HG02623 (cell line): Measurements from ENCODE around the gene FCHSD2.

Experiments
- ATAC-seq: cut with Tn5 transposase; IDR thresholded peaks from one replicate; pipeline ENCODE4 v1.9.1; 2021; ENCODE audit warnings: moderate library complexity; ENCODE audit not compliant: unreplicated experiment

FCHSD2 gene

DNA sequence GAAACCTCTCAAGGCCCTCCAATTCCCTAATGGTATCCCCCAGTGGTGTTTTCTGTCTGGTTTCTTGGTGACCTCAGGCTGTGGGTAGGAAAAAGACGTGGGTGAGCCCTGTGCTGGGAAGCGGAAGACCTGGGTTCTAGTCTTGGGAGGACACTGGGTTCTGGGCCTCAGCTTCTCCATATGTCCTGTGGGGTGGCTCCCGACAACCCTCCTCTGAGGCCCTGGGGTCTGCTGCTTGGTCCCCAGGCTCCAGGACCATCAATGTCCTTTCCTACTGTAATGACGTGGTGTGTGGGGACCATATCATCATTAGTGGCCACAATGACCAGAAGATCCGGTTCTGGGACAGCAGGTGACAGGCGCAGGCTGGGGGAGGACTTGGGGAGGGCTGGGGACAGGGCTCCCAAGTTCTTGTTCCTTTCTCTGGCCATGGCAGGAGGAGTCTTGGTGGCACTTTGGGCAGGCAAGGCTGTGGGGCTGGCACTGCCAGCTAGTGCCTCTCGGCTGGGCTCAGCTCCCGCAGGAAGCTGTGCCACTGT lies 315.1 kb downstream of the FCHSD2 start:
- no peak for ATAC-seq

DNA sequence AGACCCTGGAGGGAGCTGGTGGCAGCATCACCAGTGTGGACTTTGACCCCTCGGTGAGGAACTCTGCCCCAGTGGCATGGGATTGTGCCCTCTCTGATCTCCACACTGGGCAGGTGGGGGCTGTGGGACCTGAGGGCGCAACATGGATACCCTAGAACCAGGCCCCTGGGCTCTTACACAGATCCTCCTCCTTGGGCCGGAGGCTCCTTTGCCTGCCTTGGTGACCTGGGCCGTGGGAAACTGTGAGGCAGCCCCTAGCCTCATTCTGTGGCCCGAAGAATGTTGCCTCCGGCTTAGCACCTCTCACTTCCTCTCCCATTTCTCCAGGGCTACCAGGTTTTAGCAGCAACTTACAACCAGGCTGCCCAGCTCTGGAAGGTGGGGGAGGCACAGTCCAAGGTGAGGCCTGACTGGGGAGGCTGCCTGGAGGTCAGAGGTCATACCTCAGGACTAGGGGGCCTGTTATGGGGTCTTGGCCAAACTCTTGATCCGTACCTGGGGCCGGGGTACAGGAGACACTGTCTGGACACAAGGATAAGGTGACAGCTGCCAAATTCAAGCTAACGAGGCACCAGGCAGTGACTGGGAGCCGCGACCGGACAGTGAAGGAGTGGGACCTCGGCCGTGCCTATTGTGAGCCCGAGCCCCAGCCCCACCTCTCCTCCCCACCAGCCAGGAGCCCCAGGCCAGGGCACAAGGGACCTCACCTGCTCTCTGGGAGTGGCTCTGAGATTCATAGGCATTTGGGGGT lies 315.8 kb downstream of the FCHSD2 start:
- ATAC-seq, result no peak

DNA sequence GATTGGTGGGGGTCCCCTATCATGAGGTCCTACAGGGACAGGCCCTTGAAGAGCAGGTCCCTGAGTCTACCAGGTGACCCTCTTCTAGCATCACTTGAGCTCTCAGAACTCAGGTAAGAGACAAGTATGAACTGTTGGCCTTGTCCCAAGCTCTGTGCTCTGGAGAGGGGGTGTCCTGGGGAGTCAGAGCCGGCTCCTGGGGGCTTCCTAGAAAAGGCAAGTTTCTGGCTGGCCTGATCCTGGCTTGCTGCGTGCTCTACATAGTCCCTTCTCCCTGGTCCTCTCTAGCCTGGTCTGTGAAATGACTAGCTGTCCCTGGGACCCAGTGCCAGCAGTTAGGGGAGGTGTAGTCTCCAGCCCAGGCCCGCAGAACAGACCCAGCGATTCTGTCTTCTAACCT lies 316.5 kb downstream of the FCHSD2 start:
- no peak for ATAC-seq

DNA sequence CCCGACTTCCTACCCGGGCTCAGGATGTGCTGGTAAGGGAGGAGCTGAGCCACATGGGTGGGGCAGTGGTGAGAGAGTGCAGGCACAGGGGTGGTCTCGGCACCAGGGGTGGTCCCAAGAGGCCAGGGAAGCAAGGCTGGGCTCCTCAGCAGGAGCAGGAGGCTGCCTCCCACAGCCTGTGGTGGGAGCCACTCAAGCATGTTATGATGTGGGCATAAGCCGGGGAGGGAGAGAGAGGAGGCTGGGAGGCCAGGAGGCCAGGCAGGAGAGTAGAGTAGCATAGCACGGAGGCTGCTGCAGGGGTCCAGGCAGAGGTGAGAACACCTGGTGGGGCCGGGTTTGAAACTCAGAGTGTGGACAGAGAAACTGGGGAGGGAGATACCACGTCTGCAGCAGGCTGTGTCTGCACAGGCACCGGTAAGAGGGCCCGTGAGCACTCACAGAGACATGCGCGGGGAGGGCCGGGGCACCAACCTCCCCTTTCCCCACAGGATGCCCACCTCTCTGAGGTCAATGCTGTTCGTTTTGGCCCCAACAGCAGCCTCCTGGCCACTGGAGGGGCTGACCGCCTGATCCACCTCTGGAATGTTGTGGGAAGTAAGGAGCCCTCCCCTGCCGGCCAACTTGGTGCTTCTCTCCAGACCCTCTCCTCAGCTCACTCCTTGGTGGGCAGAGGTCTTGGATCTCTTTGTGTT lies 317.2 kb downstream of the FCHSD2 start:
- ATAC-seq, result no peak

DNA sequence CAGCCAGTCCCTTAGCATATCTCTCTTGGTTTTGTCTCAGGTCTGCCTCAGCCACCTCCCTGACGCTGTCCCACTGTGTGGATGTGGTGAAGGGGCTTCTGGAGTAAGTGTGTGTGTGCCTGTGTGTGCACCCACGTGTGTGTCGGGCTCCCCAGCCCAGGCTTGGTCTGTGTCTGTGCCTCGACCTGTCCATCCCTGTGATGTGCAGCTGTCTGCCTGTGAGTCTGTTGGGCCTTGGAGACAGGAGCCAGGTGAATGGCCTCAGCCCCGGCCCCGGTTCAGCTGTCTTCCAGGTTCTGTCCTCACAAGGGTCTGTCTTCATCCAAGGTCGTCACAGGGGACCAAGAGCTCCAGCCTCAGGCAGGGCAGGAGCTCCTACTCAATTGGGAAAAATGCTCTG lies 318.1 kb downstream of the FCHSD2 start:
- no peak for ATAC-seq

DNA sequence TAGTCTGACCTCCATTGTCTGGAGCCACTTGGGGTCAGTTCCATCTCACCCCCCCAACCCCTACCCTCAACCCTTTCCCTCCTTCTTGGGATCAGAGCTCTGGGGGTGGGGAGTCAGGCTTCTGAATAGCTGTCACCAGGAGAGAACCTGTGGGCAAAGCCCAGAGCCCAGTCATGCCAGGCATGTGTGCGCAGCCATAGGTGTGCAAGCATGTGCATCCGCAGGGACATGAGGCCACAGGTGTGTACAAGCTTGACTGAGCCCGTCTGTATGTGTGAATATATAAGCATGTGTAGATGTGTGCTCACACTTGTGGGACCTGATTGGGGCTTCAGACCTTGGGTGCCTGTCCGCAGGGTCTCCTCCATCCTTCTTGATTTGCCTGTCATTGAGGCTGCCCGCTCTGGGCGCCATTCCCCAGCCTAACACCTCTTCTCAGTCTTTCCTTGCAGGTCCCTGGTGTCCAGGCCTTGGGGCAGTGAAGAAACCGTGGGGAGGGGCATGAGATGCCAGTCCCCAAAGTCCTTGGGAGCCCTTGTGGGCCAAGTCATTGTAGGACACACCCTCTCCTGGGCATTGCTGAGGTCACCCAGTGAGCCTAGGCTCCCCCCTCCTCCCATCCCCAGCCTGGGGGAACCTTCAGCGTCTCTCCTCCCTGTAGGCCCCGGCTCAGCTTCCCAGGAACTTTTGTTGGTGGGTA lies 318.9 kb downstream of the FCHSD2 start:
- ATAC-seq, result no peak

DNA sequence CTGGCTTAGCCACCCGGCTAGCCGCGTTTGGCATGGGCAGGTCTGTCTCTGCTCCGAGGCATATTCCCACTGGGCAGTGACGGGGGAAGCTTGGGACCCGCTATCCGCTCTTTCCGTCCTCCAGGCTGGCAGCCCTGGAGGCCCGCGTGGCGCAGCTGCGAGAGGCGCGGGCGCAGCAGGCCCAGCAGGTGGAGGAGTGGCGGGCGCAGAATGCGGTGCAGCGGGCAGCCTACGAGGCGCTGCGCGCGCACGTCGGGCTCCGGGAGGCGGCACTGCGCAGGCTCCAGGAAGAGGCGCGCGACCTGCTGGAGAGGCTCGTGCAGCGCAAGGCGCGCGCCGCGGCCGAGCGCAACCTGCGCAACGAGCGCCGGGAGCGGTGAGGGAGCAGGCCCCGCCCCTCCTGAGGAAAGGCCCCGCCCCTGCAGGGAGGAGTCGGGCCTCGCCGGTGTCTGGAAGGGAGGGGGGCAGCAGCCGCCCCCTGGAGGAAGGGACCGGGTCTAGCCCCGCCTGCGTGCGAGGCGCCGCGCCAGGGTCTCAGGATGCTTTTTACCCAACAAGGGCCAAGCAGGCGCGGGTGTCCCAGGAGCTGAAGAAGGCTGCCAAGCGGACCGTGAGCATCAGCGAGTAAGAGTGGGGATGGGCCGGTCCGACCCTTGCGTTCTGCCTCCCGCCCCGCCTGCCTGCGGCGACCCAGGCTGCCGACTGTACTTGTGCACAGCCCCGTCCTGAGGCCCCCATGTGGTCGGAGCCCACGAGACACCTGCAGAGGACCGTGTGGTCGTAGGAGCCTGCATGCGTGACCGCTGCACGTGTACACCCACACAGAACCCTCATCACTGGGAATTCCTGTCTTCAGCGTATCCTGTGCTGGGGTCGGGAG lies 320.0 kb downstream of the FCHSD2 start:
- ATAC-seq, result peak; percentile 39

DNA sequence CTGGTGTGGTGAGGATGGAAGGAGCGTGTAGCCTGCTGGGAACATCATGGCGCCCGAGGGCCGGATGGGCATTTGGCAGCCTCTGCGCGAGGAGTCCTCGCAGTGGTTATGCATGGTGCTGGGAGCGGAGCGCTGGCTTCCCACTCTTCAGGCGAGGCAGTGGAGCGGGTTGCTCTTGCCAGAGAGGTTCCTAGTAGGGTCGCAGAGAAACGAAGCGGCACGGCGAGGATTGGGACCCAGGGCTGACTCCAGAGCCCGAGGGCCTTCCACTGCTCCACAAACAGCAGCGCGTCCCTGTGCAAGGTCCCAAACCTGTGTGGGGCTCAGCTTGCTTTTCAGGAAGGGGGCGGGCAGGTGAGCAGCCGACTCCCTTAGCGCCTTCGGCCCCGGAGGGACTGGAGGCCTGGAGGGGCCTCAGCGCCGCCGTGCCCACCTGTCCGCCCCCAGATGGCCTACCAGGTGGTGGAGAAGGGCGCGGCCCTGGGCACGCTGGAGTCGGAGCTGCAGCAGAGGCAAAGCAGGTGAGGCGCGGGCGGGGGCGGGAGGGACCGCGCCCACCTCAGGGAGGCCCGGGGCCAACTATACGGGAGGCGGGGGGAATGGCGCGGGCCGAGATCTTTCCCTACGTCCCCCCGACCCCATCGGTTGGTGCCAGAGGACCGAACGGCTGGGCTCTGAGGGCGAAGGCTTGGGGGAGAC lies 320.7 kb downstream of the FCHSD2 start:
- ATAC-seq, result no peak

DNA sequence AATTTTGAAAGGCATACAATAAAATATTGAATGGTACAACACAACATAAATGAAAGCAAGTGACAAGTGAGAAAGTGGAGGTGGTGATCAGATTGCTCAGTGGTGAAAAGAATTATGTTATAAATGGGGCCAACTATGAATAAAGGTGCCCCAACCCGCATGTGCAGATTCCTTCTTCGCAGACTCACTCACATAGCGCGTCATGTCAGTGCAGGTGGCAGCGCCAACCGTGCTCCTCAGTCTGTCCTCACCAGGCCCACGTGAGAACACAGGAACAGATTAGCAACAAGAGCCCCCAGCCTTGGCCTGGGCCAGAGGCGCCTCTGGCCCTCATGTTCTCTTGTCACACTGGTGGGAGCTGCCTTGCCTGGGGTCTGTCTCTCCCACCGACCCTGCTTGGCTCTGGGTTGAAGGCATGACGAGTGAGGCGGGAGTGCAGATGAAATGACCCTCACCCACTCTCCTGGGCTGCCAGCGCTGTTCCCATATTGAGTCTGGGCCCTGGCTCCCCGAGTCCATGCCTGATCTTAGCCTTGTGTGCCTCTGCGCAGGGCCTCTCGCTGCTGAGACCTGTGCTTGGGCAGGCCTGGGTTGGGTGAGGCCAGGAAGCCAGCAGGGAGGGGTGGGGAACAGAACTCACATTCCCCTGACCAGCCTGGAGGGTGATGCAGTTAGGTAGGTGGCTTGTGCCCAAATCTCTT lies 321.5 kb downstream of the FCHSD2 start:
- ATAC-seq, result no peak

DNA sequence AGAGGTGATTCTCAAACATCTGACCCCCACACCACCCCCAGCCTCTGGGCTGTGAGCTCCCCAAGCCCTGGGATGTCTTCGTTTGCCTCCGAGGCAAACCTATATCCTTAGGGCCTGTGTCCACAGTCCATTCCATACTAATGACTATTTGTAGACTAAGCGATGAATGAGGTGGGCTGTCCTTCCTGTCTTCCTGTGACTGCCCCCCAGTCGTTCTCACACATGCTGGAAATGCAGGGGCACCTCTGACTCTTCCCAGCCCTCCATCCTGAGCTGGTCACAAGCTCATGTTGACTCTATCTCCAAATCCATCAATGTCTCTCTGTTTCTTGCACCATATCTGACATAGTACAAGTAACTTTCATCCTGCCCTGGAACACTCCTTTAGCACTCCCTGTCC lies 323.1 kb downstream of the FCHSD2 start:
- no peak for ATAC-seq

DNA sequence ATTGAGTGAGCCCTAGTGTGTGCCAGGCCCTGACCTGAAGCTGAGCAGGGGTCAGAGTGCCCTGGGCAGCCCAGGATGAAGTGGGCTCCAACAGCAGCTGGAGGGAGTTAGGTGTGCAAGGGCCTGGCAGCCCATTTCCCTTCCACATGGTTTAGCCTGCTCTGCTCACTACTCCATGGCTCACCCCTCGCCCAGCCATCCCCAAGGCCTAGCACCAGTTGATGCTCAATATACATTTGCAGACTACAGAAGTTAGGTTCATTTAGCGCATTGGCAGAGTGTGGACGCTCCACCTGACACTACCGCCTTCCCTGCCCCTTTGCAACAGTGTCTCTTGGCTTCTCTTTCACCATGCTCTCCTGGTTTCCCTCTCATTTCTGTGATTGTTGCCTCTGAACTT lies 324.2 kb downstream of the FCHSD2 start:
- no peak for ATAC-seq

DNA sequence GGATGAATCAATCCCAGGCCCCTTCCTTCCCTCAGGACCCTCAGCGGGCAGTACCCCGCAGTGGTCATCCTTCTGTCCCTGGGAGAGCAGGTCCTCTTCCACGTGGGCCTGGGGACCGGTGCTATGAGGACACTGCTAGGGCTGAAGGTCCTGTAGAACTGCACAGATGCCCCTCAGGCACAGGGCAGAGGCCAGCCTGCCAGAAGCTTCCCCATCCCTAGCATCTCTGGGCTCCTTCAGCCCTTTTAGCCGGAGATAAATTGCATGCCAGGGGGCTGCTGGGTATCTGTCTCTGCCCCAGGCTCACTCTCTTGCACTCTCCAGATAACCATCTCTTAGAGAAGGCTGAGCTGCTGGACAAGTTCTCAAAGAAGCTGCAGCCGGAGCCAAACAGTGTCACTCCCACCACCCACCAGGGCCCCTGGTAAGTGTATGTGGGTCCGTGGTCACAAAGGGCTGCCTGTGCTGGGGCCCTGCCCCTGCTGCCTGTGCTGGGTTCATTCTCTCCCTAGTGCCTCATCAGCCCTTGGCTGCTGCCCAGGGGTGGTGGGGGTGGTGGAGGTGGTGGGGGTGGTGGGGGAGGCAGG lies 325.6 kb downstream of the FCHSD2 start:
- ATAC-seq, result no peak

DNA sequence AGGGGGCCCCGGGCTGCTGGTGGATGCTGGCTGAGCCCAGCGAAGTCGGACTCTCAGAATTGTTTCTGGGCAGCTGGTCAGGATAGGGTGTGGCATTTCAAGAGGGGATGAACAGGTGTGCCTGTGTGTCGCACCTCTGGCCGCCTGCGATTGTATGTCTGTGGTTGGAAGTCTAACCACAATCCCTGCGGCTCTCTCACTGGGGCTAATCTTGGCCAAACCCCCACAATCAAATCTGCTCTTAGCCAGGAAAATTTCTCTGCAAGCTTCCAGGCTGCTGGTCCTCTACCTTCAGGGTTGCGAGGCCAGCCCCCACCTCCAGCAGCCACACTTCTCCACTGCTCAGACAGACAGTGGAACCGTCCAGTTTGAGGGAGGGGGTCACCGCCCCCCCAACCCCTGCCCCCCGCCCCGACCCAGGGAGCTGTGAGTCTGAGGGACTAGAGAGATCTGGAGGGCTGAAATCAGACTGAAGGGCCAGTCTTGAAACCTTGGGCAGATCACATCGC lies 327.0 kb downstream of the FCHSD2 start:
- ATAC-seq, result no peak

DNA sequence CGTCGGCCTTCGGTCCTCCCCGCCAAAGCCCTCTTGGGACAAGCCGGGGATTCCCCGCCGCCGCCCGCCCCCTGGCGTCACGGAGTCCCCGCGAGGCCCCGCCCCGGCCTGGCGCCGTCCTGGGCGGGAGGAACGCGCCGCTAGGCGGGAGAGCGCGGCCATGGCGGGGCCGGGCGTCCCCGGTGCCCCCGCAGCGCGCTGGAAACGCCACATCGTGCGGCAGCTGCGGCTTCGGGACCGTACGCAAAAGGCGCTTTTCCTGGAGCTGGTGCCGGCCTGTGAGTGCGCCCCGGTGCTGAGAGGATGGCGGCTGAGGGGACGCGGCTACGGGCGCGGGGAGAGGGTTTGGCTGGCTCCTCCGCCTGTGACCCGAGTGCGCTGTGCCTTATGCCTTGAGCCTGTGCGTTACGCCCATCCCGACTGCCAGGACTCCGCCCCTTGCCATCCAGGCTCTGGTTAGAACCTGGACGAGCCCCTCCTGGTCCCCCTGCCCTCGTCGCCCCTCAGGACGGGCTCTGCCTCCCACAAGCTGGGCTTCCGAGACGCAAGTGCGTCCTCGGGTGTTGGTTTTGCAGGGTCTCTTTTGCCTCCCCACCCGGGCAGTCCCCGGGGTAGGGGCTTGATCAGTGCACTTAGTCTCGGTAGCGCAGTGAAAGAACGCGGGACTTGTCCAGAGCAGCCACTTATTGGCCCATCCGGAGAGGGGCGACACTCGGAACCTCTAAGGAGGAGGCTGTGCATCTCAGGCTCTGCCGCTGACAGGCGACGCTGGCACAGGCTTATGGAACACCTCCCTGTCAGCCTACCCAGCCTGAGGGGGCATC lies 327.6 kb downstream of the FCHSD2 start, which contains the start of gene ATG16L2:
Gene ATG16L2 (plus strand): TSS at position 126 of the 824 bp plus-strand sequence. CDS start 35 bp downstream, at position 161.
- ATAC-seq, result peak; percentile 54

DNA sequence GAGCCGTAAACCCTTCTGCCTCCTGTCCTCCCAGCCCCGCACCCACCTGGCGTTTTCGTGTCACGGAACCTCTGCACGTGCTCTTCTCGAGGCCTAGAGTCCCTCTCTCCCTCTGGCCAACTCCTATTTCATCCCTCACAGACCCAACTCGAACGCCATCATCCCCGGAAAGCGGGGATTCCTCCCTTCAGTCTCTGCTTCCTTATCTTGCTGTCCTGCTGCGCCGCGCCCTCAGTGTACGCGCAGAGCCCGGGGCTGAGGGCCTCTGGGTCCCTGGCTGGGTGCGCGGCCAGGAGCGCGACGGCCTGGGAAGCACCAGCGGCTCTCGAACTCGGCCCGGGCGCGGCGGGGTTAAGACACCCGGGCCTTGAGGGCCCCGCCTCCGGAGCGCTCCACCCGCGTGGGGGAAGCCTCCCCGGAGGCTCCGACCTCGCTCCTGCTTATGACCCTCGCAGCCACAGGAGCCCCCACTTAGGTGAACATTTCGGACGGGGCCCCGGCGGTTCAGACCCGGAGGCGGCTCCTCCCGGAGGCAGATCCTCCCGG lies 328.3 kb downstream of the FCHSD2 start:
- ATAC-seq, result peak; percentile 56

DNA sequence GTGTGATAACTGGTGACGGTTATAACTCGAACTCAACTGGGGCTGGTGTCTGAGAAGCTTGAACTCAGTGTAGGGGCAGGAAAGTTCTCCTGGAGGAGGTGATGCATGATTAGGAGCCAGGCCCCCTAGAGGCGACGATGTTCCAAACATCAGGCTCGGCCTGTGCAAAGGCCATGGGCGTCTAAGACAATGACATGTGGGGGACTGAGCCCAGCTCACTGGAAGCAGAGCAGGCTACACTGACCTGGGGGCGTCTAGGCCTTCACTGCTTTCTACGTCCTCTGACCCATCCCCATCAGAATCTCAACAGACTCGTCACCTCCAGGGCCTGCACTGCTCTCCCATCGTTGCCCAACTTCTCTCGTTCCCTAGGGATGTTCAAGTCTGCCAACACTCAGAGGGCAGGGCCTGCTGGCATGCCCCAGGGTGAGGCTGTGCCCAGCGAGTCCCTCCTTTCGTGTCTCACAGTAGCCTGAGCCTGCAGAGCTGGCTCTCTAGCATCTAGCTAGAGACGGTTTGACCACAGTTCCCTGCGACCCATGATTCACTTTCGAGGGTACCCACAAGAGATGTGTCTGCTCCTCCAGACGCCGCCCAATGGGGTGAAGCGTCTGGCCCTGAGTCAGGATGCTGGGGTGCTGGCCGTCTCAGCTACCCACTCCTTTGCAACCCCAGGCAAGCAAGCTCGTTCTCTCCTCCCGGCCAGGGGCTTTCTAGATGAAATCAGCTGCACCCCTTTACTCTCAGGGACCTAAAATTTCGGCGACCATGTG lies 329.0 kb downstream of the FCHSD2 start:
- ATAC-seq, result no peak

DNA sequence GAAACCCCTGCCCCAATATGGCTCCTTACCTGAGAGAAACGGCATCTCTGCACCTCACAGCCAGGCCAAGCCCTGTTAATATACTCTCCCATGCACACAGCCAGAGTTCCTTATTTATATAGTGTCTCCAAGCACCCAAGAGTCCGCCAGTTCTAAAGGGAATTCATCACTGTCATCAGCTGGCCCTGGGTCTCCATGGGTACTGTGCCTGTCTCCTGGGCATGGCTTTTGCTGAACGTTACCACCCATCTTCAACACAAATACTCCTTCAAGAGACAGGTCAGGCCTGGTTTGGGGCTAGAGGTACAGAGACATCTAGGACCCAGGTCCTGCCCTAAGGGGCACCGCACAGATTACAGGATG lies 329.5 kb downstream of the FCHSD2 start:
- ATAC-seq, result no peak
